CD4-positive, alpha-beta T cell treated with Interleukin-4 for 1 hour (primary cell): ENCODE data around the gene PPP2R2B.
"Not testable (repeated sequence)": the region's sequence is repeated elsewhere in the genome, so short reads cannot be mapped to it uniquely, and the experiment has no call there.

ENCODE experiments used
- DNase-seq, 2 donors: peaks; one replicate each; pipeline ENCODE4 v3.0.0-alpha.2; 2020 to 2022

Gene PPP2R2B

GRCh38 chr5:146731909-146732659, 146.5 kb downstream of the PPP2R2B start:
- DNase-seq = no peak

- not testable (repeated sequence) for DNase-seq
These were observed 149.8 kb downstream of the PPP2R2B start for GRCh38 chr5:146728746-146729145.

- DNase-seq = no peak
These were observed 151.7 kb downstream of the PPP2R2B start for GRCh38 chr5:146726891-146727290.

- DNase-seq = no peak
These were observed 152.5 kb downstream of the PPP2R2B start for GRCh38 chr5:146726020-146726419.

- no peak for DNase-seq
These were observed 153.5 kb downstream of the PPP2R2B start for GRCh38 chr5:146725025-146725424.

- DNase-seq = no peak
These were observed 156.2 kb downstream of the PPP2R2B start for GRCh38 chr5:146722361-146722779.

- no peak for DNase-seq
These were observed 157.3 kb downstream of the PPP2R2B start for GRCh38 chr5:146721073-146721815.

GRCh38 chr5:146720107-146720506, 158.4 kb downstream of the PPP2R2B start:
- no peak for DNase-seq

GRCh38 chr5:146719179-146719578, 159.4 kb downstream of the PPP2R2B start:
- no peak for DNase-seq

GRCh38 chr5:146718609-146719008, 159.9 kb downstream of the PPP2R2B start:
- no peak for DNase-seq

- no peak for DNase-seq
These were observed 160.6 kb downstream of the PPP2R2B start for GRCh38 chr5:146717951-146718350.

GRCh38 chr5:146716636-146717035, 161.9 kb downstream of the PPP2R2B start:
- DNase-seq = no peak

- DNase-seq = no peak
These were observed 168.2 kb downstream of the PPP2R2B start for GRCh38 chr5:146710348-146710747.

- DNase-seq = no peak
These were observed 171.2 kb downstream of the PPP2R2B start for GRCh38 chr5:146707316-146707715.

- DNase-seq = no peak
These were observed 172.1 kb downstream of the PPP2R2B start for GRCh38 chr5:146706321-146706972.

- DNase-seq = no peak
These were observed 173.4 kb downstream of the PPP2R2B start for GRCh38 chr5:146704949-146705665.

GRCh38 chr5:146703899-146704298, 174.7 kb downstream of the PPP2R2B start:
- DNase-seq = no peak

- no peak for DNase-seq
These were observed 175.1 kb downstream of the PPP2R2B start for GRCh38 chr5:146703499-146703898.

GRCh38 chr5:146699664-146700418, 178.7 kb downstream of the PPP2R2B start:
- no peak for DNase-seq

GRCh38 chr5:146699138-146699537, 179.4 kb downstream of the PPP2R2B start:
- DNase-seq = no peak

- DNase-seq = no peak
These were observed 179.9 kb downstream of the PPP2R2B start for GRCh38 chr5:146698651-146699050.

- no peak for DNase-seq
These were observed 181.3 kb downstream of the PPP2R2B start for GRCh38 chr5:146697211-146697610.
